HG02973 (cell line): ENCODE results near the gene DCBLD2.

Source experiments
- ATAC-seq: cut with Tn5 transposase; IDR thresholded peaks from one replicate; pipeline ENCODE4 v1.9.1; 2021; ENCODE audit warnings: moderate library complexity; ENCODE audit not compliant: unreplicated experiment

The DCBLD2 gene

DNA sequence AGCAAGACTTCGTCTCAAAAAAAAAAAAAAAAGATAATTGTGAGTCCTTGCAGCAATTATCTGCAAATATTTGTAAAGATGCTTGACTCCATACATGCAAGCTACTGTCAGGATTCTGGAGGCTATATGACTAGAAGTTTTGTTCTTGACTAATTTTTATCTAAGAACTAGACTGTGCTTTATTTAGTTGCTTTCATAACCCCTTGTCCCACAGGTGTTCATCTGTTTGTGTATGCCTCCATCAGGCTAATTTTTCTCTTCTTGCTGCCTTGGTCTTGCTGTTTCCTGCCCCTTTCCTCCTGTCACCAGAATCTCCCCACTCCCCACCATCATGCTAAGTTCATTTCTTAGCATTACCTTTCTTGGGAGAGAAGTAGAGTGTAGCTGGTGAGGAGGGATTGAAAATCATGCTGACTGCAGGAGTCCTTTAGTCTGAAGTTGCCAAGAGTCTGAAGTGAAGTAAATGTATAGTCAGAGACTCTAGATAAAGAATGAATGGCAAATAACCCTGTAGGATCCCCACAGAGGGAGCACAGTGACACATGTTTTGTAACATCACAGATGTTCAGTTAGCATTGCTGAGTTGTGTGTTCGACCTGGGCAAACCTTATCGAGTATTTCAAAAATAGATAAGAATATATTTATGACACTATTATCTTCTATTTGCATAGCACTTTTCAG lies 125.9 kb downstream of the DCBLD2 start:
- no peak for ATAC-seq

DNA sequence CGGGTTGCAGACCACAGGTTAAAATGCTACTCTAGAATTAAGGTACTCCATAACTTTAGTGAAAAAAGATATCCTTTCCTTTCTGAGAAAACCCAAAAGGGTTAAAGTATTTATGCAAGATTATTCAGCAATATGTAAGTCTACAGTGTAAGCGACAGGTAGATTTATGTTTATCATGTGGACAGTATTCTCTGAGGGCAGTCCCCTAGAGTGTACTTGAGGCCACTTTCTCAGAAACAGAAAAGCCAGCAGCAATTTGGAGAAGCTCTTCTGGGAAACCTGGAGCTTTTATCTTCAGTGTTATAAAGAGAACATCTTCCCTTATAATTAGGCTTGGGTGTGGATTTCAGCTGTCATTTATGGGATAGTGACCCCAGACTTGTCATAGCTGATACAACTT lies 129.5 kb downstream of the DCBLD2 start:
- ATAC-seq, result no peak

- no peak for ATAC-seq
Observed at GRCh38 chr3:98770261-98771039, 131.0 kb downstream of the DCBLD2 start.

DNA sequence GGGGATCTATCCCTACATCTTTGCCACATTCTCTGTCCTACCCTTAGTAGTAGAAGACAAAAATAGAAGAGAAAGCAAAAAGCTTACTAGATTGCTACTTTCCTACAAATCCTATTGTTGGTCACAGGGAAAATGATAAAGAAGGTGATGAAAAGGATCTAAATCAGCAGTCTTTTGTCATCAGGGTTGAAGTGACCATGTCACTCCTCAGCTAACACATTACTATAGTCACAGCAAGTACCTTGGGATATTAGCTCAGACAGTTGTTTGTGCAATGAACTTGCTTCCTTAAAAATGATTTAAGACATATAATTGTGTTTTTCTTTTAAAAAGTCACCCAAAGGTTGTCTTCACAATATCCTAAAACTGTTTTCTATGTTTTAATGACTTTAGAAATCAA lies 132.0 kb downstream of the DCBLD2 start:
- no peak for ATAC-seq

- no peak for ATAC-seq
Observed at GRCh38 chr3:98768961-98769360, 132.5 kb downstream of the DCBLD2 start.

DNA sequence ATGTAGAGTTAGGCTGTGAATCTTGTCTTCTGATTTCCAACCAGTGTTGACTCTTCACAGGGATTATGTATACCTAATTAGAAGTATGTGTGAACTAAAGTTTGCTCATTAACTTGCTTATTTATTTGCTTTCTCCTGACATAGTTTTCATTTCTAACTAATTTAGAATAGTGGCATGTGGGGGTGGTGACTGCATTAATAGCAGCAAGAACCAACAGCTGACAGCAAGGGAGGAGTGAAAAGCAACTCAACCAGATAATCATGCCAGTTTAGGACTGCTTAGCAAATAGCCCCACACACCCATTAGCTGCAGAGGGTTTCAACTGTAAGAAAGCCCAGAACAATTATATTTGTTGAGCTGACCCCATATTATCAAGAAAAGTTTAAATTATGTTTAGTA lies 134.6 kb downstream of the DCBLD2 start:
- no peak for ATAC-seq

DNA sequence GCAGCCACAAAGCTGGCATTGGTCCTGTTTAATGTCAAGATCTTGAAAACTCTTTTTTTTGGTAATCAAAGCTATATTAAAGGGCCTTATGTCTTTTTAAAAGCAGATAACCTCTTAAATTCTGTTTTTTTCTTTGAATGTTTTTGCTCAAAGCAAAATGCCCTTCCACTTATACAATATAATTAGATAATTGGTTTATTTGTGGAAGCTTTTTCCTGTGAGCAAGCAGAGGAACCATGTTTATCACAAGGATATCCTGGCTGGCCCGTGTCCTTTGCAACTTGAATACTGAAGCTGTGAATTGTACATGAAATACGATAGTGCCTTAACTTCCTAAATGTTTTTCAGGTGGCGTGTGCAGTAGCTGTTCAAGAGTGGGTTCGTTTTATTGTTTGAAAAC lies 135.8 kb downstream of the DCBLD2 start:
- ATAC-seq, result no peak

DNA sequence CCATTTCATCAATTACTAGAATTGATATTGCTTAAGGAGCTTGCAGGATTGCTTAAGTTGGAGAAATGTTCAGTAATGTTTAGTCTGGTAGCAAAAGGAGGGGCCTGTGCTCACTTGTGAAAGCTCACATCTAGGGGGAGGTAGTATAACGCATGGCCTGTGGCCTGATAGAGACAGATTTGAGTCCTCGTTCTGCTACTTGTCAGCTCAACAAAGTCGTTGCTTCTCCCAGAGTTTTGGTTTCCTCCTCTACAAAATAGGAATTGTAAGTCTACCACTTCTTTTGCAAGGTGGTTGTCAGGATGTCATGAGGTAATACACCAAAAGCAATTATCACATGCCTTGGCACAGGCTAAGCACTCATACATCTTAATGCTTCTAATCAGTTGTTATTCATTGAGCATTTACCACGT lies 137.0 kb downstream of the DCBLD2 start:
- ATAC-seq, result no peak

DNA sequence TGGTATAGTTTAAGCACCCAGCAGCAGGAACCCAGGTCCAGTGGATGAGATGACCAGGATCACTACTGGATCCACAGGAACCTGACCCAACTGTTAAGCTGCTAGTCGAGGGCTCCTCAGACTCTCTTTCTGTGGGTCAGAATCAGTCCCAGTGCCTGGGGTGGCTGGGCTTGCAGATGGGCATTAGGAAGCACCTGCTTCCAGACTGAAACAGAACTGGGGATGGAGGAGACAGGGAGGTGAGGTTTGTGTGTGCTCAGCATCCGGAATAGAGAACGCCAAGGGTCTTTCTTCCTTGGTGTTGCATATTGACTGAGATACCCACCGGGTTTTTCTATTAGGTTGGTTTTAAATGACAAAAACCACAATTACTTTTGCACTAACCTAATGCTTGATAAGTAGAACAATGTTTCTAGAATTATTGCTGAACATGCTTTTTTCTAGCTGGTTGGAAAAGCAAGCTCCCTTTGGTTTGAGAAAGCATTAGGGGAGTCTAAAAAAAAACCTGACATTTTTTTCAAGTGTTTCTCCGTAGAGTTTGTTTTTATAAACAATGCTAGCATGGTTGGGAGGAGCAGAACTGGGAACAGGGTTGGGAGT lies 137.6 kb downstream of the DCBLD2 start:
- ATAC-seq, result no peak

DNA sequence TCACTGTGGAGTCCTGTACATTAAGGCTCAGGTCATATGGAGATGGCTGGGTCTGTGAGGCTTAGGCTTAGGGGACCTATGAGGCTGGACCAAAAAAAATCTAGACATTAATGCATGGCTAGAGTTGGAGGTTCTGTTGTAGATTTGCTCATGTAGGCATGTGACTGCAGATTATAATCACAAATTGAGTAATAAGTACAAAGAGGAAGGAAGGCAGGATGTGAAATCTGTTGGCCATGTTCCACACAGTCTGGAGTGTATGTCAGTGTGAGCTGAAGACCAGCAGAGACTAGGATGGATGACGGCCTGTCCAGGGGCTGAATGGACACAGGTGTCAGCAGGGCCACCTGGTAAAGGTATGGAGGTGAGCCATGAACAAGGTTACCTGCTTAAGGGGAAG lies 138.4 kb downstream of the DCBLD2 start, which contains the start of gene ST3GAL6:
Gene ST3GAL6, plus strand, starts transcription at position 265 of the 400 bp plus-strand sequence. CDS start 5,101 bp downstream, outside the sequence.
- no peak for ATAC-seq

DNA sequence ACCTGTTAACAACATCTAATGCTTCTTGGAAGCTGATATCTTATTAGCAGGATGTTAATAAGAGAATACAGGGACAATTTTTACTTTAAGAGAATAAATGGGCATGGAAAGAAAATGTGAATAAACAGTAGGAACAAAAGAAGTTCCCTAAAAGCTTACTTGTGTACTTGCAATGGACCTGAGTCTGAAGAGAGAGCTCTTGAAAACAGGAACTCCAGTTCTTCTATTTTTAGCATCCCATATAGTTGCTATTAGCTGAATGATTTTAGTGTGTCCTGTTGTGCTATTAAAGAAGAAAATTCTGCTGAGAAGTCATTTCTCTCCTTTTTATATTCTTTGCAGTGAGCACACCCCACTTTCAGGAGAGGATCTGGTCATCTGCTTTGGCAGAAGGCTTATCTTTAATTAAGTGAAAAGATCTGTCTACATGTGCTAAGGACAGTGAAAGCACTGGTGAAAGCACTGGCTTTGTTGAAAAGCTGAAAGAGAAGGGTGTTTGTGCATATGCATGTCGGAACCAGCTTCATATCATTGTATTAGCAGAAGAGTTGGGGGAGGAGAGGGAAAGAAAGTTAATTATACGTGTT lies 139.8 kb downstream of the DCBLD2 start:
- no peak for ATAC-seq

DNA sequence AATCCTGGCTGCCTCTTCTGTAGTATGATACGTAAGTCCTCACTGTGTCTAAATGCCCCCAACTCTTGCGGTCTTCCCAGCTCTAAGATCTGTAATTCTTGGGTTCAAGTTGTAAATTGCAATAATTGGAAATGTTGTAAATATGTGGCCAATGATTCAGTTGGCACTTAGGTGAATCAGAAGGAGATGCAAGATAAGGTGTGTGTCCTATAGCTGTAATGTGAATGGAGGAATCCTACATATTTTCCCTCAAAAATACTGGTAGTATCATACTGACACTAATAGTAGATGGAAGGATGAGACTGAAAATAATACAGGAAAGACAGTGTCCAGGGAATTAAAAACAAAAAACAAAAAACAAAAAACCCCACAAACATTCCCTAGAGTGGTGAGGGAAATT lies 141.9 kb downstream of the DCBLD2 start:
- ATAC-seq, result no peak

- ATAC-seq, result no peak
Observed at GRCh38 chr3:98755601-98756000, 145.9 kb downstream of the DCBLD2 start.

- no peak for ATAC-seq
Observed at GRCh38 chr3:98754483-98754882, 147.0 kb downstream of the DCBLD2 start.

DNA sequence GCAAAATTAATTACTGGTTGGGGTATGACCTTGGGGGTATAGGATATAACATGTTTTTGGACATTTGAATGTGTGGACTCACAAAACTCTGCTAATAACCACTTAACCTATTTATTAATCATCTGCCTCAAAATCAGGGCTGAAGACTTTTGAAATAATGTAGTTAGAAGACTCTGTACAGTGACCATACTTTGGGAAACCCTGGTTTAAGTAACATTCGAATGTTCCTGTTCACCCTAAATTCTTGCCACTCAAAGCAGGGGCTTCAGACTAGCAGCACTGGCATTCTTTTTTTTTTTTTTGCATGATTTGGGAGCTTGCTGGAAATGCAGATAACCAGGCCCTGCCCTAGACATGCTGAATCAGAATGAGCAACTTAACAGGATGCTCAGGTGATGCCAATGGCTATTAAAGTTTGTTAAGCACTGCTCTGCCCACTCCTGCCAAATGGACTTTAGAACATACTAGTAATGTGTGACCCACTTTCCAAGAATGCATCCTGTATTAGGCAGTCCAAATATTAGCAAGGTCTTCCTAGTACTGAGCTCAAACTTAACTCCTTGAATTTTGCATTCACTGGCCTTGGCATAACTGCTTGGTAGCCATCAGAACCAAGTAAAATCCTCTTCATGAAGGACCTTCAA lies 151.1 kb downstream of the DCBLD2 start:
- no peak for ATAC-seq

DNA sequence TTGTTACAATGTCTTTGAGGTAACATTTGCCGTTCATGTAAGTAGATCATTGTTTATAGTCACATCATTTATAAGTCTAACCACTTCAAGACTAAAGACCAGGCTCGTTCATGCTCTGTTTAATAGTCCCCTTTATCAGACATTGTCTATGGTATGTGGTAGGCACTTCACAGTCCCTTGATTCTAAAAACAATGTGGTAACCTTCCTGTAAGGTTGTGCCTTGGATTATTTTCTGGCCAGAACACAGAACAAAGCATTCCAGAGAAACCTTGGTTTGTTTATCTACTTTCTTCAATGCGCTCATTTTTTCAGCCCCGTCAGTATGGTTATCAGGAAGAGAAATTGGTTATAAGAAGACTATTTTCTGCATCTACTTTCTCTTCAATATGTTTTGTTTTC lies 154.6 kb downstream of the DCBLD2 start:
- no peak for ATAC-seq

GRCh38 chr3:98746122-98746521 lies 155.4 kb downstream of the DCBLD2 start:
- no peak for ATAC-seq
